Measurements from ENCODE around the gene BPIFB3.

DNA sequence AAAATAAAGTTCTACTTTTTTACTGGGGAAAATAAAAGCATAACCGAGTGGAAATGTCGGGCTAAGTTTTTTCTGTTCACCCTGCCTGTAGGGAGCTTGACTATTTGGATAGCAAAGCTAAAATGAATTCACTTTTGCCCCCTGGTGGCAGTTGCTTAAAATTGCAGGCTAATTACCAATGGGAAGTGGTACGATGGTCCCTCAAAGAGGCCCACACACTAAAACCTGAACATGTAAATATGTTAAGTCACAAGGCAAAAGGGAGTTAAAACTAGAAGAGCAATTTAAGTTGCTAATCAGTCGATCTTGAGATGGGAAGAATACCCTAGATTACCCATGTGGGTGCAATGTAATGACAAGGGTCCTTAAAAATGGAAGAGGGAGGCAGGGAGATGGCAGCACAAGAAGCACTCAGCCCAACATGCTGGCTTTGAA, 48.6 kb upstream of the BPIFB3 start:
- TF ChIP-seq, protein P1, sequence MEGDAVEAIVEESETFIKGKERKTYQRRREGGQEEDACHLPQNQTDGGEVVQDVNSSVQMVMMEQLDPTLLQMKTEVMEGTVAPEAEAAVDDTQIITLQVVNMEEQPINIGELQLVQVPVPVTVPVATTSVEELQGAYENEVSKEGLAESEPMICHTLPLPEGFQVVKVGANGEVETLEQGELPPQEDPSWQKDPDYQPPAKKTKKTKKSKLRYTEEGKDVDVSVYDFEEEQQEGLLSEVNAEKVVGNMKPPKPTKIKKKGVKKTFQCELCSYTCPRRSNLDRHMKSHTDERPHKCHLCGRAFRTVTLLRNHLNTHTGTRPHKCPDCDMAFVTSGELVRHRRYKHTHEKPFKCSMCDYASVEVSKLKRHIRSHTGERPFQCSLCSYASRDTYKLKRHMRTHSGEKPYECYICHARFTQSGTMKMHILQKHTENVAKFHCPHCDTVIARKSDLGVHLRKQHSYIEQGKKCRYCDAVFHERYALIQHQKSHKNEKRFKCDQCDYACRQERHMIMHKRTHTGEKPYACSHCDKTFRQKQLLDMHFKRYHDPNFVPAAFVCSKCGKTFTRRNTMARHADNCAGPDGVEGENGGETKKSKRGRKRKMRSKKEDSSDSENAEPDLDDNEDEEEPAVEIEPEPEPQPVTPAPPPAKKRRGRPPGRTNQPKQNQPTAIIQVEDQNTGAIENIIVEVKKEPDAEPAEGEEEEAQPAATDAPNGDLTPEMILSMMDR (IDR thresholded peaks at IDR 0.05), result peak; percentile 81
- TF ChIP-seq GABPB1 (CRISPR knock-in tag; IDR thresholded peaks at IDR 0.05) (no peak), ETV6 (CRISPR knock-in tag; IDR thresholded peaks at IDR 0.05) (no peak), TEAD1 (CRISPR knock-in tag; IDR thresholded peaks at IDR 0.05) (no peak), SP1 (CRISPR knock-in tag; conservative IDR thresholded peaks at IDR 0.05) (no peak), TP53 (CRISPR knock-in tag; IDR thresholded peaks at IDR 0.05) (no peak)
- TF ChIP-seq, protein P2, sequence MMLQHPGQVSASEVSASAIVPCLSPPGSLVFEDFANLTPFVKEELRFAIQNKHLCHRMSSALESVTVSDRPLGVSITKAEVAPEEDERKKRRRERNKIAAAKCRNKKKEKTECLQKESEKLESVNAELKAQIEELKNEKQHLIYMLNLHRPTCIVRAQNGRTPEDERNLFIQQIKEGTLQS (CRISPR knock-in tag; conservative IDR thresholded peaks at IDR 0.05), result no peak

All from WTC11 (cell line).